Endothelial cell (in vitro differentiated cells): ENCODE results near the gene BEST1. TPM values are rescaled to one million over a fixed set of nuclear protein-coding genes. Genes with fewer than 3 reads are reported as not detected.

ENCODE experiments used
- DNase-seq: peaks from one replicate; pipeline ENCODE4 v3.0.0; 2021; ENCODE audit warnings: low spot score
- H3K27ac Mint-ChIP-seq: one replicate; pipeline ENCODE4 v1.8.0; 2021; ENCODE audit warnings: mixed read lengths, inconsistent platforms; ENCODE audit not compliant: unreplicated experiment
- H3K27me3 Mint-ChIP-seq: one replicate; pipeline ENCODE4 v1.8.0; 2021; ENCODE audit warnings: mild to moderate bottlenecking, moderate library complexity, mixed read lengths, inconsistent platforms; ENCODE audit not compliant: unreplicated experiment
- H3K36me3 Mint-ChIP-seq: one replicate; pipeline ENCODE4 v1.8.0; 2021; ENCODE audit warnings: mild to moderate bottlenecking, low read depth, mixed read lengths, inconsistent platforms; ENCODE audit not compliant: unreplicated experiment
- H3K4me1 Mint-ChIP-seq: one replicate; pipeline ENCODE4 v1.8.0; 2021; ENCODE audit warnings: mild to moderate bottlenecking, mixed read lengths, inconsistent platforms; ENCODE audit not compliant: unreplicated experiment
- H3K4me3 Mint-ChIP-seq: one replicate; pipeline ENCODE4 v1.8.0; 2021; ENCODE audit warnings: mild to moderate bottlenecking, mixed read lengths, inconsistent platforms; ENCODE audit not compliant: unreplicated experiment
- H3K9me3 Mint-ChIP-seq: one replicate; pipeline ENCODE4 v1.8.0; 2021; ENCODE audit warnings: mixed read lengths, inconsistent platforms; ENCODE audit not compliant: unreplicated experiment
- total RNA-seq: library from RNA; stranded (reverse); fragmentation: NEBNext Ultra II Directional; extraction: Animal tissue kit (Norgen Biotek cat#: 25700); gene quantifications from one replicate; pipeline ENCODE4 v1.2.1, GENCODE V29; 2021; ENCODE audit not compliant: unreplicated experiment
- TF ChIP-seq, protein P1 (sequence below): fragments of 200-600 bp; sonication (generic); IDR thresholded peaks from one replicate; pipeline ENCODE4 v1.5.0; 2021; ENCODE audit warnings: antibody characterized with exemption; ENCODE audit not compliant: unreplicated experiment

The BEST1 gene
- total RNA-seq, 1 donor from 2014 or later = 0.08 TPM

DNA sequence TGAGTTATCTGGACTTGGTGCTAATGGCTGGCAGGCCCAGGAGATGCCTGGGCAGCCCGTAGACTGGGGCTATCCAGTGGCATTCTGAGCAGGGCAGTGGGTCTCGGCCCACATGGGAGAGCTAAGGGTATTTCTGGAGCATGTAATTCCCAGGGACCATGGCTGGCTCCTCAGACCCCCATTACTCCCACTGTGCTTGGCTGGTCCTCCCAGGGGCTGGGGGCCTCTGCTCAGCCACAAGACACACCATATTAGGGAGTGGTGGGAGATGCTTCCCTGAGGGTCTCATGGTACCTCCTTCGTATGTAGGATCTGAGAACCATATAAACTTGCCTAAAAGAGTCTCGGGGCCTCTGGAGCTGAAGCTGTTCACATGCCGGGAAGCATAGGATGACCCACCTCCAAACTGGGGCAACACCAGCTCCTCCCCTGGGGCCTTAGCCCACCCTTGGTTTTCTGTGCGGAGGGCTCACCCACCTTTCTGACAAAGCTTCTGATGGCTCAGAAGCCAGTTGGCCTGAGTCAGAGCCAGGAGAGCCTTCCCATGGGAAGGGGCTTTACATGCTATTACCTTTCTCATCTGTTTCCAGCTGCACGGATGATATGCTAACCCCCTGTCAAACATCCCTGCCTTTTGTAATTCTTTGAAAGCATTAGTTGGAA, 26.8 kb downstream of the BEST1 start:
- TF ChIP-seq, protein P1, sequence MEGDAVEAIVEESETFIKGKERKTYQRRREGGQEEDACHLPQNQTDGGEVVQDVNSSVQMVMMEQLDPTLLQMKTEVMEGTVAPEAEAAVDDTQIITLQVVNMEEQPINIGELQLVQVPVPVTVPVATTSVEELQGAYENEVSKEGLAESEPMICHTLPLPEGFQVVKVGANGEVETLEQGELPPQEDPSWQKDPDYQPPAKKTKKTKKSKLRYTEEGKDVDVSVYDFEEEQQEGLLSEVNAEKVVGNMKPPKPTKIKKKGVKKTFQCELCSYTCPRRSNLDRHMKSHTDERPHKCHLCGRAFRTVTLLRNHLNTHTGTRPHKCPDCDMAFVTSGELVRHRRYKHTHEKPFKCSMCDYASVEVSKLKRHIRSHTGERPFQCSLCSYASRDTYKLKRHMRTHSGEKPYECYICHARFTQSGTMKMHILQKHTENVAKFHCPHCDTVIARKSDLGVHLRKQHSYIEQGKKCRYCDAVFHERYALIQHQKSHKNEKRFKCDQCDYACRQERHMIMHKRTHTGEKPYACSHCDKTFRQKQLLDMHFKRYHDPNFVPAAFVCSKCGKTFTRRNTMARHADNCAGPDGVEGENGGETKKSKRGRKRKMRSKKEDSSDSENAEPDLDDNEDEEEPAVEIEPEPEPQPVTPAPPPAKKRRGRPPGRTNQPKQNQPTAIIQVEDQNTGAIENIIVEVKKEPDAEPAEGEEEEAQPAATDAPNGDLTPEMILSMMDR = no peak
- Mint-ChIP-seq H3K27ac (no peak overlapping the region), H3K4me3 (no peak overlapping the region), H3K36me3 (no peaks in the 10 kb centered on the region), H3K4me1 (peaks cover 10% of the 10 kb centered on the region), H3K27me3 (peaks cover 7% of the 10 kb centered on the region), H3K9me3 (no peaks in the 10 kb centered on the region)
- no peak for DNase-seq

DNA sequence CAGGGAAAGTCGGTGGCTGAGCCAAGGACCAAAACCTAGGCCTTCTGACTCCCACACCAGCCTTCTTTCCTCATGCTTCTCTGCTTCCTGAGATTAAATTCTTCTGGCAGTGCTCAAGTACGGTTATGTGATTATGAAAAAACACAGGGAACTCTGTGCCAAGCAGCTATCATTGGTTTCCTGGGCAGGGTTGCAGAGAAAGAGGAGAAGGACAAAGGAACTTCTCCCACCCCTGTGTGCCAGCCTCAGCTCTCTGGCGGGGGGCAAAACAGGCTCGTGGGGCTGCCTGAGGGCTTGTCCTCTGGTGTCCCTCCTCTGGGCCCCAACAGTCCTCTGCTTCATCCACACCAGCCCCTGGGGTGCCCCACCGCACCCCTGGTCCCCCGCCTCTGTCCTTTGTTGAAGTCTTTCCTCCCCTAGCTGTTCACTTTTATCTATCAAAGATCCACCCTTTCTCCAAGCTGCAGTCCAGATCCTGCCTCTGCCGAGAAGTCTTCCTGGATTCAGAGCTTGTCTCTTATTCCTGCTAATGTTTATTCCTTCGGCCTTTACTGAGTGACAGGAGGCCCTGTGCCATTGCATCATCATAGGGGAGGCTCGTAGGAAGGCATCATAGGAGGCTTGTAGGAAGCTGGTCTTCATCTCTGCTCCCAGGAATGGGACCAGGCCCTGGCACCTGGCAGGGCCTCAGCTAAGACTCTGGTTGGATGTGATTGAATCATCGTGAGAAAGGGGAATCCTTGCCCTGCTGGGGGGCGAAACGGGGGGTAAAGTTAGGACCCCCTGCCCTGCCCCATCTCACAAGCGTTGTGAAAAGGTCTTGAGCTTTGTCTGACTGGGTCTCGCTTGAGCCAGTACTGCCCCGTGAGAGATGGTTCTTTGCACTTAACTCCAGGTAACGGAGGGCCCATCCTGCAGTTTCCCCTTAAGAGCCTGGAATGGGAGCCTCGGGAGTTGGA, 28.8 kb downstream of the BEST1 start:
- H3K27ac Mint-ChIP-seq = no peak overlapping the region
- DNase-seq = no peak

DNA sequence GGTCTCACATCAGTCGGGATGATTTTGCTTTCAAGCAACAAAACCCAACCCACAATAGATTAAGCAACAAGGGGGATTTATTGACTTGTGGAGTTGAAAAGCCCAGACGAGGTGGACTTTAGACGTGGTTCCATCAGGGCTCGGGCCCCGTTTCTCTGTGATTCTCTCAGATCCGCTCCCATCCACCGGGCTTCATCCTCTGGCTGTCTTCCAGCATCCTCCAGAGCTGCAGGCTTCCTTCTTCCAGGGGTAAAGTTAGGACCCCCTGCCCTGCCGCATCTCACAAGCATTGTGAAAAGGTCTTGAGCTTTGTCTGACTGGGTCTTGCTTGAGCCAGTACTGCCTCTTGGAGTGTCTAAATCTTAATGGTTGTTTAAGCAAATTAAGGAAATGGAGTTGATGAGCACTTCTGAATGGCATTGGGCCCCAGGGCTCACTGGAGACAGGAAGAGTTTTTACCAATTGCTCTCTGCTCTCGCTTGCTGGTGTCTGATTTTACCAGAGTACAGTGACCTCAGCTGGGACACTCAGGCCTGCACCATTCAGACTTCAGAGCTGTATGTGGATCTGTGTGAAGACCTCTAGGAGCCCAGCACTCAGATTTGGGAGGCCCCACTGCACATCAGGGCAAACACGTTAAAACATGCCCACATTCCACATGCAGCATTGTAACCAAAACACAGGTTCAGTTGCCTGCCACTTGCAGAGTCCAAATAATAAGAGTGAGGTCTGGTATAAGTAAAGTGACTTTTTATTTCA, 30.8 kb downstream of the BEST1 start:
- DNase-seq = no peak
- TF ChIP-seq, protein P1 = no peak
- H3K4me3 Mint-ChIP-seq = no peak overlapping the region
- no peak overlapping the region for H3K27ac Mint-ChIP-seq
- no peaks in the 10 kb centered on the region for H3K36me3 Mint-ChIP-seq
- H3K4me1 Mint-ChIP-seq = no peaks in the 10 kb centered on the region
- H3K27me3 Mint-ChIP-seq = peaks cover 3% of the 10 kb centered on the region
- H3K9me3 Mint-ChIP-seq = no peaks in the 10 kb centered on the region

More for the DNA sequence above, 28.8 kb downstream of the BEST1 start:
- no peaks in the 10 kb centered on the region for H3K36me3 Mint-ChIP-seq
- peaks cover 3% of the 10 kb centered on the region for H3K27me3 Mint-ChIP-seq
- no peak overlapping the region for H3K4me3 Mint-ChIP-seq
- TF ChIP-seq, protein P1 = no peak
- H3K4me1 Mint-ChIP-seq = peaks cover 4% of the 10 kb centered on the region
- no peaks in the 10 kb centered on the region for H3K9me3 Mint-ChIP-seq

DNA sequence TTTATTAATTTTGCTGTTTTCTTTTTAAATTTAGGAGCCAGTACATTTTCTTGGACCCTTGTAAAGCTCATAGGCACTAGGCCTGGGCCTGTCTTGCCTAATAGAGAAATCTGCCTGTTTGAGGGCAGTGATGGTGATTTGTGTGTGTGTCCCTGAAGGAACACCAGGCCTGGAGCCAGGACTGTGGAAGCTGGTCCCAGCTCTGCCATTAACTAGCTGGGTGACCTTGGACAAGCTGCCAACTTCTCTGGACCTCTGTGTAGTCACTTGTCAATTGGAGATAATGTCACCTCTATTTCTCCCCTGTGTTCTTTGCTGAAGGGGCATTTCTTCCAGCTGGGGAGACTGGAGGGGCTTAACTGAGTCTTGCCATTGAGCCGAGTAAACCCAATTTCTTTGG, 33.3 kb downstream of the BEST1 start:
- Mint-ChIP-seq H3K27me3 (peaks cover 3% of the 10 kb centered on the region), H3K4me3 (no peak overlapping the region), H3K27ac (no peak overlapping the region), H3K36me3 (no peaks in the 10 kb centered on the region), H3K9me3 (no peaks in the 10 kb centered on the region), H3K4me1 (no peaks in the 10 kb centered on the region)
- TF ChIP-seq, protein P1 = no peak
- DNase-seq = no peak
